HepG2 (cell line): ENCODE measurements around the gene TMEM80. TPM values are rescaled to one million over a fixed set of nuclear protein-coding genes. Genes with fewer than 3 reads are reported as not detected.

Source experiments
- ATAC-seq: fragments of 200-7000 bp; cut with Tn5 transposase; 3 replicates; pipeline ENCODE4 v1.9.1; 2020; ENCODE audit warnings: mild to moderate bottlenecking, moderate library complexity
- BruUV-seq: library from RNA; stranded (reverse); fragments of 400-500 nt; replicated peaks from 2 replicates; lab custom pipeline; 2021; lab: Mats Ljungman, UMichigan
- CTCF ChIA-PET: fragments of 300-600 bp; formaldehyde crosslinking; extraction: SDS; loops from one replicate; lab custom pipeline; 2021; ENCODE audit warnings: low total read pairs, inconsistent platforms, low intra/inter-chr PET ratio; lab: Yijun Ruan, JAX
- POLR2A ChIA-PET: fragments of 350-600 bp; sonication (Branson Sonifier 250); formaldehyde crosslinking; loops from one replicate; lab custom pipeline; 2020; ENCODE audit warnings: antibody characterized with exemption, inconsistent platforms; lab: Yijun Ruan, JAX
- DNase-seq: peaks from one replicate; pipeline ENCODE4 v3.0.0-alpha.2; 2015; ENCODE audit warnings: low spot score
- FAIRE-seq: peaks from 3 replicates; lab custom pipeline; 2011; peaks lifted over from hg19 to GRCh38; lab: Jason Lieb, UNC
- H2AFZ ChIP-seq: one replicate; pipeline ENCODE4 v1.6.1; 2011; ENCODE audit warnings: low read length, inconsistent platforms
- H3K27ac ChIP-seq: fragments of 300-600 bp; 3 replicates; pipeline ENCODE4 v1.8.0; 2011; ENCODE audit warnings: mixed run types, mild to moderate bottlenecking, mixed read lengths, low read length, inconsistent platforms; ENCODE audit not compliant: insufficient read depth; ENCODE audit errors: extremely low read length
- H3K27me3 ChIP-seq, 2 experiments: fragments of 200-600 bp in 1 of 2; 2 replicates in 1 of 2; 3 replicates in 1 of 2; pipeline versions ENCODE4 v1.6.0 to v1.8.0; 2011; ENCODE audit warnings: low read length in 2 of 2, mild to moderate bottlenecking in 2 of 2, moderate library complexity in 2 of 2, inconsistent platforms in 1 of 2; ENCODE audit not compliant: insufficient read depth in 2 of 2, control insufficient read depth in 1 of 2
- H3K36me3 ChIP-seq, 2 experiments: fragments of 200-600 bp in 1 of 2; replicated peaks in 1 of 2; 2 replicates in 1 of 2; 3 replicates in 1 of 2; pipeline versions ENCODE4 v1.5.1 to v1.8.0; 2011; ENCODE audit warnings: low read length in 2 of 2, inconsistent platforms in 1 of 2; ENCODE audit not compliant: insufficient read depth in 2 of 2, control insufficient read depth in 1 of 2
- H3K4me1 ChIP-seq: 2 replicates; pipeline ENCODE4 v1.5.1; 2012; ENCODE audit warnings: low read length, inconsistent platforms; ENCODE audit not compliant: insufficient read depth
- H3K4me2 ChIP-seq: 2 replicates; pipeline ENCODE4 v1.6.0; 2011; ENCODE audit warnings: low read depth, low read length, inconsistent platforms
- H3K4me3 ChIP-seq, 3 experiments: fragments of 200-600 bp in 1 of 3; sonication (generic), shearing (Covaris generic) in 1 of 3; replicated peaks in 1 of 3; 2 replicates each; pipeline ENCODE4 v1.5.1; 2011 to 2016; ENCODE audit warnings: low read length in 3 of 3, inconsistent platforms in 2 of 3, low read depth in 2 of 3, mild to moderate bottlenecking in 2 of 3, control low read depth in 1 of 3, mixed read lengths in 1 of 3; ENCODE audit not compliant: insufficient read depth in 1 of 3
- H3K79me2 ChIP-seq: one replicate; pipeline ENCODE4 v1.6.1; 2011; ENCODE audit warnings: low read length, inconsistent platforms; ENCODE audit not compliant: insufficient read depth
- H3K9ac ChIP-seq: 2 replicates; pipeline ENCODE4 v1.6.0; 2011; ENCODE audit warnings: mild to moderate bottlenecking, low read depth, low read length, inconsistent platforms; ENCODE audit not compliant: insufficient read depth
- H3K9me3 ChIP-seq: 2 replicates; pipeline ENCODE4 v1.5.1; 2012; ENCODE audit warnings: mild to moderate bottlenecking, low read length
- H4K20me1 ChIP-seq: 2 replicates; pipeline ENCODE4 v1.6.0; 2011; ENCODE audit warnings: inconsistent platforms, mild to moderate bottlenecking, low read length, moderate library complexity; ENCODE audit not compliant: insufficient read depth
- AGO1 ChIP-seq: fragments of 200-400 bp; formaldehyde crosslinking; IDR thresholded peaks from 2 replicates; pipeline ENCODE4 v1.6.1; 2017; ENCODE audit warnings: mild to moderate bottlenecking, low read depth, low read length, moderate library complexity; ENCODE audit not compliant: poor library complexity, severe bottlenecking
- AKAP8 ChIP-seq: sonication (generic); formaldehyde crosslinking; IDR thresholded peaks from 2 replicates; pipeline ENCODE4 v1.5.1; 2020; ENCODE audit warnings: mild to moderate bottlenecking, missing genetic modification reagents
- CC2D1A ChIP-seq: sonication (generic); formaldehyde crosslinking; IDR thresholded peaks from 2 replicates; pipeline ENCODE4 v1.8.1; 2023; ENCODE audit warnings: mild to moderate bottlenecking, missing genetic modification reagents
- FOXO1 ChIP-seq: sonication (generic); formaldehyde crosslinking; IDR thresholded peaks from 2 replicates; pipeline ENCODE4 v1.4.0; 2020; ENCODE audit warnings: missing genetic modification reagents
- HNRNPLL ChIP-seq: fragments of 200-400 bp; formaldehyde crosslinking; IDR thresholded peaks from 2 replicates; pipeline ENCODE4 v1.6.1; 2017; ENCODE audit warnings: mild to moderate bottlenecking, low read depth, low read length; ENCODE audit not compliant: poor library complexity, severe bottlenecking
- MEF2D ChIP-seq: sonication (generic); formaldehyde crosslinking; IDR thresholded peaks from 2 replicates; pipeline ENCODE4 v1.5.1; 2020; ENCODE audit warnings: mild to moderate bottlenecking, missing genetic modification reagents
- MTF1 ChIP-seq: sonication (generic); formaldehyde crosslinking; IDR thresholded peaks from 2 replicates; pipeline ENCODE4 v1.5.0; 2020; ENCODE audit warnings: missing genetic modification reagents
- NRL ChIP-seq: sonication (generic); formaldehyde crosslinking; IDR thresholded peaks from 2 replicates; pipeline ENCODE4 v1.5.0; 2020; ENCODE audit warnings: missing genetic modification reagents, mild to moderate bottlenecking, moderate library complexity, borderline replicate concordance
- RBFOX2 ChIP-seq: fragments of 200-400 bp; formaldehyde crosslinking; IDR thresholded peaks from 2 replicates; pipeline ENCODE4 v1.6.1; 2017; ENCODE audit warnings: low read depth, mild to moderate bottlenecking, low read length
- SALL2 ChIP-seq: sonication (generic); formaldehyde crosslinking; IDR thresholded peaks from 2 replicates; pipeline ENCODE4 v1.8.1; 2023; ENCODE audit warnings: mild to moderate bottlenecking, missing genetic modification reagents, inconsistent platforms
- SP4 ChIP-seq: sonication (generic); formaldehyde crosslinking; IDR thresholded peaks from 2 replicates; pipeline ENCODE4 v1.8.1; 2023; ENCODE audit warnings: mild to moderate bottlenecking, missing genetic modification reagents
- STAG1 ChIP-seq: sonication (generic); formaldehyde crosslinking; IDR thresholded peaks from 2 replicates; pipeline ENCODE4 v1.4.0; 2020; ENCODE audit warnings: missing genetic modification reagents
- TARDBP ChIP-seq: sonication (generic); formaldehyde crosslinking; IDR thresholded peaks from 2 replicates; pipeline ENCODE4 v1.8.0; 2022; ENCODE audit warnings: mild to moderate bottlenecking, missing genetic modification reagents
- ZC3H4 ChIP-seq: sonication (generic); formaldehyde crosslinking; IDR thresholded peaks from 2 replicates; pipeline ENCODE4 v1.4.0; 2020; ENCODE audit warnings: missing genetic modification reagents, borderline replicate concordance
- ZNF260 ChIP-seq: sonication (generic); formaldehyde crosslinking; IDR thresholded peaks from 2 replicates; pipeline ENCODE4 v1.4.0; 2020; ENCODE audit warnings: missing genetic modification reagents, low read depth, mild to moderate bottlenecking, borderline replicate concordance
- ZNF607 ChIP-seq: sonication (generic); formaldehyde crosslinking; IDR thresholded peaks from 2 replicates; pipeline ENCODE4 v1.5.1; 2020; ENCODE audit warnings: missing genetic modification reagents, mild to moderate bottlenecking, borderline replicate concordance
- ZNF766 ChIP-seq: sonication (generic); formaldehyde crosslinking; IDR thresholded peaks from 2 replicates; pipeline ENCODE4 v1.5.0; 2020; ENCODE audit warnings: missing genetic modification reagents, borderline replicate concordance
- ZSCAN25 ChIP-seq: sonication (generic); formaldehyde crosslinking; IDR thresholded peaks from 2 replicates; pipeline ENCODE4 v1.8.0; 2022; ENCODE audit warnings: mild to moderate bottlenecking, missing genetic modification reagents
- WGBS: methylation state at CpG from one replicate; pipeline ENCODE4 v1.1.6; 2017; ENCODE audit warnings: low lambda C conversion rate; 5-methylcytosine and 5-hydroxymethylcytosine counted together
- in situ Hi-C: cut with HindIII; loops from 2 replicates; pipeline ENCODE4 v1.10.0; 2017; ENCODE audit warnings: low pct_unique_long_range_greater_than_20kb; ENCODE audit not compliant: extremely low pct_ligation_motif_present
- intact Hi-C: fragments of 100-400 bp; cut with micrococcal nuclease; formaldehyde crosslinking; loops from one replicate; pipeline ENCODE4 v1.10.0; 2022; ENCODE audit not compliant: unreplicated experiment
- polyA plus RNA-seq, 8 experiments: library from polyadenylated mRNA; depleted of rRNA in 3 of 8; stranded (reverse) in 7 of 8; unstranded in 1 of 8; fragments of >200 nt; fragmentation: Illumina TruSeq in 4 of 8; extraction: Trizol in 4 of 8; gene quantifications; 2 replicates each; pipeline versions ENCODE4 v1.2.1 to v1.2.3, GENCODE V29; 2011 to 2016; ENCODE audit warnings: low read depth in 4 of 8, missing spikeins in 1 of 8, mixed read lengths in 1 of 8; ENCODE audit not compliant: insufficient read depth in 1 of 8
- total RNA-seq, 5 experiments: library from RNA; depleted of rRNA; stranded (reverse); fragments of >200 nt; fragmentation: Illumina TruSeq; extraction: Trizol; gene quantifications; 2 replicates each; pipeline ENCODE4 v1.2.3, GENCODE V29; 2016; ENCODE audit warnings: low read depth in 1 of 5
- TF ChIP-seq, protein P1 (sequence below): IDR thresholded peaks from 2 replicates; pipeline ENCODE4 v1.6.1; 2016; ENCODE audit warnings: mild to moderate bottlenecking, missing biosample characterization, missing genetic modification reagents
- TF ChIP-seq, protein P2 (sequence below): sonication (generic); formaldehyde crosslinking; IDR thresholded peaks from 2 replicates; pipeline ENCODE4 v1.5.0; 2020; ENCODE audit warnings: mild to moderate bottlenecking, missing genetic modification reagents, moderate library complexity

Gene TMEM80
- total and polyA plus RNA-seq, 2 of the 13 experiments (the other 11 are each of a cell fraction or from before 2014, with no cell fraction given), result 5.6 to 17.1 TPM

GRCh38 chr11:727859-728748, 32.5 kb downstream of the TMEM80 start (continued):
- TF ChIP-seq, protein P1, sequence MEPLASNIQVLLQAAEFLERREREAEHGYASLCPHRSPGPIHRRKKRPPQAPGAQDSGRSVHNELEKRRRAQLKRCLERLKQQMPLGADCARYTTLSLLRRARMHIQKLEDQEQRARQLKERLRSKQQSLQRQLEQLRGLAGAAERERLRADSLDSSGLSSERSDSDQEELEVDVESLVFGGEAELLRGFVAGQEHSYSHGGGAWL, result peak; percentile 49; the same call in 1 of the 2 replicates
- no peak for TF ChIP-seq FOXO1 (CRISPR knock-in tag)
- TF ChIP-seq ZNF766 (CRISPR knock-in tag), result peak; percentile 31; the same call in 1 of the 2 replicates
- TF ChIP-seq MTF1 (CRISPR knock-in tag), result no peak
- peak; percentile 62 for TF ChIP-seq HNRNPLL
- TF ChIP-seq STAG1, result peak; percentile 85
- TF ChIP-seq AKAP8 (CRISPR knock-in tag), result peak; percentile 95
- TF ChIP-seq CC2D1A (CRISPR knock-in tag), result no peak
- 0 out of 2 replicates have a peak, but pooled peaks have one; percentile 38 for TF ChIP-seq ZSCAN25
- TF ChIP-seq ZC3H4, result peak; percentile 55; the same call in 1 of the 2 replicates

GRCh38 chr11:728901-729491, 33.4 kb downstream of the TMEM80 start:
- Histone ChIP-seq H3K4me1 (peaks cover 45% of the 10 kb centered on the region), H3K27me3 (peaks cover 3 to 7% of the 10 kb centered on the region in 2 experiments; a peak in 2 of 5 replicates), H3K9ac (peak overlapping the region; percentile 68), H3K36me3 (peaks cover 12 to 19% of the 10 kb centered on the region in 2 experiments; a peak in 3 of 5 replicates), H2AFZ (no peak overlapping the region), H3K27ac (peak overlapping the region; percentile 62), H3K9me3 (no peaks in the 10 kb centered on the region), H3K79me2 (no peaks in the 10 kb centered on the region), H3K4me3 (peak overlapping the region; percentile 37 to 70 (median 43)), H4K20me1 (no peaks in the 10 kb centered on the region; the same call in 1 of the 2 replicates), H3K4me2 (peak overlapping the region; percentile 81)
- ChIA-PET CTCF (interaction anchor here (1.1 to 2.3 kb wide), 5 partner anchors 18 to 66 kb away, joined by 4 to 20 read pairs (median 10); partner anchors contain the start of genes DEAF1, TALDO1 and TMEM80), POLR2A (interaction anchor here (1.0 to 12.6 kb wide), 8 partner anchors 10 to 167 kb away, joined by 3 to 203 read pairs (median 5); partner anchors contain the start of genes DEAF1, EPS8L2, RPLP2 and TALDO1)
- in situ Hi-C loops (loop anchor here (5.0 kb wide), 1 partner anchor 72 kb away; no protein-coding TSS in a partner anchor), intact Hi-C loops (loop anchor here (1.0 to 2.0 kb wide), 3 partner anchors 22 to 34 kb away; partner anchors contain the start of gene EPS8L2)
- no peak for DNase-seq
- 18% methylated on average over 7 of the region's 15 CpGs for WGBS
- FAIRE-seq, result no peak
- peak; percentile 10 for ATAC-seq
- BruUV-seq, result TSS peak; percentile 95
- no peak for TF ChIP-seq ZNF607 (CRISPR knock-in tag)
- TF ChIP-seq ZNF260 (CRISPR knock-in tag), result no peak
- 0 out of 2 replicates have a peak, but pooled peaks have one; percentile 7 for TF ChIP-seq NRL
- TF ChIP-seq AGO1, result peak; percentile 93
- no peak for TF ChIP-seq MEF2D
- TF ChIP-seq, protein P2, sequence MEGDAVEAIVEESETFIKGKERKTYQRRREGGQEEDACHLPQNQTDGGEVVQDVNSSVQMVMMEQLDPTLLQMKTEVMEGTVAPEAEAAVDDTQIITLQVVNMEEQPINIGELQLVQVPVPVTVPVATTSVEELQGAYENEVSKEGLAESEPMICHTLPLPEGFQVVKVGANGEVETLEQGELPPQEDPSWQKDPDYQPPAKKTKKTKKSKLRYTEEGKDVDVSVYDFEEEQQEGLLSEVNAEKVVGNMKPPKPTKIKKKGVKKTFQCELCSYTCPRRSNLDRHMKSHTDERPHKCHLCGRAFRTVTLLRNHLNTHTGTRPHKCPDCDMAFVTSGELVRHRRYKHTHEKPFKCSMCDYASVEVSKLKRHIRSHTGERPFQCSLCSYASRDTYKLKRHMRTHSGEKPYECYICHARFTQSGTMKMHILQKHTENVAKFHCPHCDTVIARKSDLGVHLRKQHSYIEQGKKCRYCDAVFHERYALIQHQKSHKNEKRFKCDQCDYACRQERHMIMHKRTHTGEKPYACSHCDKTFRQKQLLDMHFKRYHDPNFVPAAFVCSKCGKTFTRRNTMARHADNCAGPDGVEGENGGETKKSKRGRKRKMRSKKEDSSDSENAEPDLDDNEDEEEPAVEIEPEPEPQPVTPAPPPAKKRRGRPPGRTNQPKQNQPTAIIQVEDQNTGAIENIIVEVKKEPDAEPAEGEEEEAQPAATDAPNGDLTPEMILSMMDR, result 0 out of 2 replicates have a peak, but pooled peaks have one; percentile 3
- no peak for TF ChIP-seq SP4 (CRISPR knock-in tag)
- TF ChIP-seq SALL2 (CRISPR knock-in tag), result 0 out of 2 replicates have a peak, but pooled peaks have one; percentile 9
- peak; percentile 83 for TF ChIP-seq RBFOX2
- TF ChIP-seq TARDBP (CRISPR knock-in tag), result 0 out of 2 replicates have a peak, but pooled peaks have one; percentile 12
